HG03060 (cell line): ENCODE results near the gene ANKMY1.

Source experiments
- ATAC-seq: cut with Tn5 transposase; IDR thresholded peaks from one replicate; pipeline ENCODE4 v1.9.1; 2021; ENCODE audit warnings: low read depth, moderate number of reproducible peaks; ENCODE audit not compliant: unreplicated experiment

Gene ANKMY1

DNA sequence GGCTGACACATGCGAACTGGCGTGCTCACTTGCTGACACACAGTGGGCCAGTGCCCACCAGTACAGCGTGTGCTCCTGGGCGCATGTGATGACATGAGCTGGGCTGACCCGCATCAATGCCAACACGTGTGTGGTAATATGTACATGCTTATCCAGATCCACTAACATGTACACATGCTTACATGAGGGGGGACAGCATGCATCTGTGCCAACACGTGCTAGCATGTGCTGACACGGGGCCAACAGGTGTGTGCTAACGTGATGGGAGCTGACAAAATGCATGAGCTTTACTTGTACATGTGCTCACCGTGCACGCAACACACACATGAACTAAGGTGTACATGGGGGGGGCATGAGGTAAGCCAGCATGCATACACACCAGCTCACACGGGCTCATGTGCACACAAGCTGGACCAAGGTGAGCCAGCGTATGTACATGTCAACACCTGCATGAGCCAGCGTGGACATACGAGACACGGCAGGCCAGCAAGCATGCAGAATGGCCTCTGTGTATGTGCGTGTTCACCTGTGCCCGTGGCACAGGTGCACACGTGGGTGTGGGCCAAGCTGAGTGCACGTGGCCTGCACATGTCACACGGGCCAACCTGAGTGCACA is 93.8 kb downstream of the ANKMY1 start:
- ATAC-seq = no peak

DNA sequence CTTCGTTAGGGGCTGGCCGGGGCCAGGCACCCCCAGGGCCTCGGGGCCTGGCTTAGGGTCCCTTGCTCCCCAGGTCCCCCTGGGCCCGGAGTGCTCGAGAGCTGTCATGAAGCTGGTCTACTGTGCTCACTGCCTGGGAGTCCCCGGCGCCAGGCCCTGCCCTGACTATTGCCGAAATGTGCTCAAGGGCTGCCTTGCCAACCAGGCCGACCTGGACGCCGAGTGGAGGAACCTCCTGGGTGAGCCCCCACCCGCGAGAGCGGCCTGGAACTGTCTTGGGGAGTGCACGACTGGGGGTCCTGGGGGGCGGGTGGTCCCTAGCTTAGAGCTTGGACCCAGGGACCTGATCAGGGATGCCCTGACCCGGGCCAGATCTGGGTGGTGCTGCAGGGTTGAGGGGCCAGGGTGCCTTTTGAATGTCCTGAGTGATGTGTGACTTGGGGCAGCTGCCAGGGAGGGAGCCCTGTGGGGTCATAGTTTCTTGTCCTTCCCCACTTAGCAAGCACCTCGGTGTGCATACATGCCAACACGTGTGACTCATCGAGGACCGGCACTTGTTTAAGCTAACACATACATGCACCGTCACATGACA is 94.4 kb downstream of the ANKMY1 start:
- ATAC-seq = no peak

DNA sequence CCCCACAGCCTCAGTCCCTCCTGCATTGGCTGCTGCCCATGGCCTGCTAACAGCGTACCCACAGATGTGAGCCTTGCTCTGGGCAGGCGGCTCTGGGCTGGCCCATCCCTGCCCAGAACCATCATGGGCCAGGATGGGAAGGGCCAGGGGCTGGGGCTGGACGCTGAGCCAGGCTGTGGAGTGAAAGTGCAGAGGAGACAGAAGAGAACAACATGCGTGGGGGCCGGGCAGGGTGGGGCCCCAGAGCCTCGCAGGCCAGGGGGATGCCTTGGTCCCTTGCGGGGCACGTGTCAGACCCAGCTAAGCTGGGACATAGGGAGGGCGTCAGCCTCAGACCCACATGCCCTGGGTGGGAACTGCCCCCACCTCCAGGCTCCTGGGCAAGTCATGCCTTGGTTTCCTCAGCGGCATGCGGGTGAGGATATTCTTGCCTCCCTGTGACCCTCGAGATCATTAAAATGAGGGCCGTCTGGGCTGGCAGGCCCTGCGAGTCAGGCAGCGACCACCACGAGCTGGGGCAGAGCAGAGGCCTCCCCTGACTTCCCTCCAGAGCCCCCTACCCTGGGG is 95.0 kb downstream of the ANKMY1 start:
- ATAC-seq = no peak

DNA sequence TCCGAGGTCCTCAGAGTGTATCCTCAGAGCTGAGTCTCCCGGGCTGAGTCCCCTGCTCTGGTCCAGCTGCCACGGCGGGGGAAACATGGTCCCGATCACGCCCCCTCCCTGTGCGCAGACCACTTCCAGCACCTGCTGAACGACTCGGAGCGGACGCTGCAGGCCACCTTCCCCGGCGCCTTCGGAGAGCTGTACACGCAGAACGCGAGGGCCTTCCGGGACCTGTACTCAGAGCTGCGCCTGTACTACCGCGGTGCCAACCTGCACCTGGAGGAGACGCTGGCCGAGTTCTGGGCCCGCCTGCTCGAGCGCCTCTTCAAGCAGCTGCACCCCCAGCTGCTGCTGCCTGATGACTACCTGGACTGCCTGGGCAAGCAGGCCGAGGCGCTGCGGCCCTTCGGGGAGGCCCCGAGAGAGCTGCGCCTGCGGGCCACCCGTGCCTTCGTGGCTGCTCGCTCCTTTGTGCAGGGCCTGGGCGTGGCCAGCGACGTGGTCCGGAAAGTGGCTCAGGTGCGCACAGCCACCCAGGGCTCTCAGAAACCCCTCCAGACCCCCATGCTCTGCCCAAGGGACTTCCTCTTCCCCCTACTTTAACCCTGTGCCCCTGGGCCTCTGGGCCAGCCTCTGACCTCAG is 95.6 kb downstream of the ANKMY1 start:
- ATAC-seq = no peak

DNA sequence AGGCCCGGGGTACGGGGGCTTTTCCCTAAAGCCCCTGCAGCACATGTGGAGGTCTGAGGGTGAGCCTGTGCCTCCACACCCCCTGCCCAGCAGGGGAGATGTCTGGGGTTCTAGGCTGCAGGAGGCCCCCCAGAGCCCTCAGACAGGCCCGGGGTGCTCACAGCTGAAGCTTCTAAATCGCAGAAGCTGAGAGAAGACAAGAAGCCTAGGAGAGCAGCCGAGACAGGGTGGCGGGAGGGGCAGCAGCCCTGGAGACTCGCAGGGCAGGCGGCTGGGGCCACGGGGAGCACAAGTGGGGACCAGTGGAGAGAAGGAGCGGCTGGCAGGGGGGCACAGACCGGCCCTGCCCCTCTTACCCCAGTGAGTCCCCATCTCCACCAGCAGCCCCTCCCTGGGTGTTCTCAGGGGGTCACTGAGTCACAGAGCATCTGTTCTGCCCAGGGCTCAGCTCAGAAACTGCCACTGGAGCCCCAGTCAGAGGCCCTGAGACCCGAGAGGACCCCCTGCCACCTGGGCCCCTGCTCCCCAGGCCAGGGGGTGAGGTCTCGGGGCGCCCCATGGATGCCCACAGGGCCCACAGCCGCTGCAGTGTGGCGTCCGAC is 96.2 kb downstream of the ANKMY1 start:
- ATAC-seq = no peak

DNA sequence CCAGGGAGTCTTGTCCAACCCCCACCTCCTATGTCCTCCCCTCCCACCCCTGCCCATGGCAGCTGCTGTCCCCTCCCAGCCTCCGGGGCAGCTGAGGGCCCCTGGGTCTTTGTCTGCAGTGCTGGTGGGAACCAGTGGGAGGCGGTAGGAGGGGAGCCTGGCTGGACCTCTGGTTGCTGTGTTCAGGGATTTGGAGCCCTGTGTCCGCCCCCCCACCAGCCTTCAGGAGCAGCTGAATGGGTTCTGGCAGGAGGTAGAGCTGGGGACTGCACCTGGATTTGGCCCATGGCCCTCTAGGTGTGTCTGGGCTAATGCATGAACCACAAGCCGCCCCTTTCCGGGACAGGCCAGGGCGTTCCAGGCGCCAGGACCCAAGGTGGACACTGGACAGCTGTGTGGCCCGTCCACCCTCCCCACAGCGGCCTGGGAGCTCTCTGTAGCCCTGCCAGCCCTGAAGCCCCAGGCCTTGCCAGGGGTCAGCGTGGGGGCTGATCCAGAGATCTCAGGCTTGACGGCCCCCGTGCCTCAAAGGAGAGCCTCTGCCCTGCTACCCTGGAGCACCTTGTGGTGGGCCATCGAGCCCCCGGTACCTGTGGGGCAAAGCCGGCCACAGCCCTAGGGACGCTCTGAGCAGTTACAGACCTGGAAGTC is 96.9 kb downstream of the ANKMY1 start:
- ATAC-seq = no peak

DNA sequence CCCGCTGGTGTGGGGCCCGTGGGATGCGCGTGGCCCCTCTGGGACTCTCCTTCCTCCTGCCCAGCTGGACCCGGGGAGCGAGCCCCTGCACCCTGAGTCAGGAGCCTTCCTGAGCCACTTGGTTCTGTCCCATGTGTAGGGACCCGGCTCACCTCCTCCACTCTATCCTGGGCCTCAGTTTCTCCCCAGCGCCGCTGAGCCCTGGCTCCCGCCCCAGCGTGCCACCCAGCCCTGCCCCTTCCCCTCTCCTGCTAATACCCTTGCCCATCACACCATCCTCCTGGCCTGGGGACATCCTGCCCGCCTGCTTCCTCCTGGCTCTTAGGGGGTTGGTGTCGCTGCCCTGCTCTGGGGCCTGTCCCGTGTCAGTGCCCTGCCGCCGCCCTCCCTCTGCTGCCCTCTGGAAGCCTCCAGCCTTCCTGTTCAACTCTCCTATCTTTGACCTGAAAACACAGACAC is 97.5 kb downstream of the ANKMY1 start:
- no peak for ATAC-seq

DNA sequence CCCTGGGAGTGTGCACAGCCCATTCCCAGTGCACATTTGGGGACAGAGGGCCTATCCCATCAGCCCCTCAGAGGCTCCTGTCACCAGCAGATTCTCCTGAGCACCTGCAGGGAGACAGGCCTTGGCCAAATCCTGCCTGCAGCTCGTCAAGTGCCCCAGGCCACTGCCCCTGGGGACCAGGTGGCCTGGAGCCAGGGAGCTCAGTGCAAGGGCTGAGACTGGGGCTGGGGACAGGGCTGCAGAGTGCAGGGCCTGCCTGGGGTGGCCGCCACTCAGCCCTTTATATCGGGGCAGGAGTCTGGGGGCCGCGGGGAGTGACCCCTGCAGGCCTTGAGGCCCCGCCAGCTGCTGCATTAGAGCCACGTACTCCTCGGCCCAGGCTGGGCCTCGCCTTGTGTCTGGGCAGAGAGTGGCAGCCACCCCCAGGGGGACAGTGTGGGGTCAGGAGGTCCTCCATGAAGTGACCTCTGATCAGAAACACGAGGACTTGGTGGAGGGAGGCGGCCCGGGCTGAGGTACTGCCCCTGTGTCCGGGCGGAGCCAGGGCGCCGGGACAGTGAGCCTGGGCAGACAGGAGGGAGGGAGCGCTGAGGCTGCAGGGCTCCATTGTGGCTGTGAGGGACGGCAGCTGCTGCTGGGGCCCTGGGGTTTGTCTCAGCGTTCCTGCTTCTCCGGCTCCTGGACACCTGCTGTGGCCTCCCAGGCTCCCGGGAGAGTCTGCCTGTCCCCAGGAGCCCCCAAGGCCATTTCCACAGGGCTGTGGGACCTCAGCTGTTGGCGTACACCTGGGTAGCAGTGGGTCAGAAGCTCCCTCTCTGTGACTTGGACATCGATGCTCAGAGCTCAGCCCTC is 98.2 kb downstream of the ANKMY1 start:
- no peak for ATAC-seq

DNA sequence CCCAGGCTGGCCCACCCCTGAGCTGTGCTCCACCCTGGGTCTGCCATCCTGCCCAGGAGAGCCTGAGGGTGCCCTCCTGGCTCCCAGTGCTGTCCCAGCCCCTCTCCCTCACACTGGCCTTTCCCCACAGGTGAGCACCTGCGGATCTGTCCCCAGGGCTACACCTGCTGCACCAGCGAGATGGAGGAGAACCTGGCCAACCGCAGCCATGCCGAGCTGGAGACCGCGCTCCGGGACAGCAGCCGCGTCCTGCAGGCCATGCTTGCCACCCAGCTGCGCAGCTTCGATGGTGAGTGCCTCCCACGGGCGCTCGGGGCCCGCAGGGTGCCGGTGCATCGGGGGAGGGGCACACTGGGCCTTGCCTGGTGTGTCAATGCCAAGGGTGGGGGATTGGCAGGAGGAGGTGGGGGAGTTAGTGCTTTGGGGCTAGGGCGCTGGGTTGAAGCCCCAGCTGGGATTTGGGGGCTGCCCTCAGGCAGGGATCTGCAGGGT is 98.8 kb downstream of the ANKMY1 start:
- ATAC-seq = no peak

DNA sequence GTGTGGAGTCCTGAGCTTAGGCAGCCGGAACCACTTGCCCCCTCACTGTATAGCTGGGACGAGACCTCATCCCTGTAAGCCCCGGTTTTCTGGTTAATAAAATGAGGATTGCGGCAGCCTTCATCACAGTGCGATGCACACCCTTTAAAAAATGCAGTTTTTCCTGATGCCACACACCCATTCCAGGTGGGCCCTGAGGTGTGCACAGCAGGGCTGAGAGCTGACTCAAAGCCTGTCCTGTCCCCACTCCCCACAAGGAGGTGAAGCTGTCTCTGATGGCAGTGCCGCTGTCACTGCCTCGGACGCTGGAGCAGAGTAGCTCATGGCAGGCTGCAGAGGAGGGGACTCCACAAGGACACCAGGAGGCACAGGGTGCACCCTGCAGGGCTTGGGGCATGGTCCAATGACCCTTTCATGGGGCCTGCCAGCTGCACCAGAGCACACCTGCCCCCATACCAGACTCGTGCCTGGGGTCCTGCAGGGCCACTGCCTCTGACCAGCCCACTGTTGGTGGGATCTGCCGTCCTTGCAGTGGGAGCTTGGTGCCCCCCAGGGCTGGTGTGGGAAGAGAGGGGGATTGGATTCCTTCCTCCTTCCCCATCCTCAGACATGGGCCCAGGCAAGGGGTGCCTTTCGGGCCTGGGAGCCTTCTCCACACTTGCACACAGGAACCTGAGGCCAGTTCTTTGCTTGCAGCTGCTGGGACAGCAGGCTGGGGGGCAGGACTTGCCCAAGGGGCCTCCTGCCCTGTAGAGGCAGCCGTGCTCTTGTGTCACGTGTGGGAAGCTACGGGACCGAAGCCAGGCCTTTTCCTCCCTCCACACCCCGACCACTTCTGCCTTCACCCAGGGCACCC is 99.5 kb downstream of the ANKMY1 start:
- ATAC-seq = no peak

DNA sequence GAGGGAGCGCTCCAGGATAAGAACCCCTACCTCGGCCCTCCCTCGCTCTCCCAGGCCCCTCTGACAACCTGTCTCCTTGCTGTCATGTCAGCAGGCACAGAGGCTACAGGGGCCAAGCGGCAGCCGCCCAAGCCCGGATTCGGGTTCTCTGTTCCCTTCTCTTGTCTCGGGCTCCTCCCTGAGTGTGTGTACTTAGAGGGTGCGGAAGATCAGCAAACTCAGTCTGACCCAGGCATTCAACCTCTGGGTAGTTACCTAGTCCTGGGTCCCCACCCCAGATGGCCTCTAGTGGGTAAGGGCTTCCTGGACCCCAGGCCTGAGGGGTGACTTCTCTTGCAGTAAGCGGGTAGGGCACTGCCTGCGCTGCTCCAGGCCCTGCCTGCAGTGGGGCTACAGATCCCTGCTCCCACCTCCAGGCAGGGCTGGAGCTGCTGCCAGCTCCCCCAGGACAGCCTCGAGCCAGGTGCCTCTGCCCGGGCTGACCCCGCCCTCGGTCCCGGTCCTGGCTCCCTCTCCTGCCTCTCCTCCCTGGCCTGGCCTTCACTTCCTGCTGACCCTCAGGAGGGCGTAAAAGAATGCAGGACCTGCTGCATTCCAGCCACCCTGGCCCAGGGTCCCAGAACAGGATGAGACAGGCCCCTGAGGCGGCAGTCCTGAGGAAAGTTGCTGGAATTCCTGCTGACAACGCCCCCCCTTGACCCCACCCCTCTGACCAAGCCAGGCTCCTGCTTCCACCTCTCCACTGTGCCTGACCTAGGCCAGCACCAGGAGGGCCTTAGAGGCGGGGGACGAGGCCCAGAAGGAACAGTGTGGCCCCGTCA is 100.4 kb downstream of the ANKMY1 start:
- ATAC-seq = no peak

DNA sequence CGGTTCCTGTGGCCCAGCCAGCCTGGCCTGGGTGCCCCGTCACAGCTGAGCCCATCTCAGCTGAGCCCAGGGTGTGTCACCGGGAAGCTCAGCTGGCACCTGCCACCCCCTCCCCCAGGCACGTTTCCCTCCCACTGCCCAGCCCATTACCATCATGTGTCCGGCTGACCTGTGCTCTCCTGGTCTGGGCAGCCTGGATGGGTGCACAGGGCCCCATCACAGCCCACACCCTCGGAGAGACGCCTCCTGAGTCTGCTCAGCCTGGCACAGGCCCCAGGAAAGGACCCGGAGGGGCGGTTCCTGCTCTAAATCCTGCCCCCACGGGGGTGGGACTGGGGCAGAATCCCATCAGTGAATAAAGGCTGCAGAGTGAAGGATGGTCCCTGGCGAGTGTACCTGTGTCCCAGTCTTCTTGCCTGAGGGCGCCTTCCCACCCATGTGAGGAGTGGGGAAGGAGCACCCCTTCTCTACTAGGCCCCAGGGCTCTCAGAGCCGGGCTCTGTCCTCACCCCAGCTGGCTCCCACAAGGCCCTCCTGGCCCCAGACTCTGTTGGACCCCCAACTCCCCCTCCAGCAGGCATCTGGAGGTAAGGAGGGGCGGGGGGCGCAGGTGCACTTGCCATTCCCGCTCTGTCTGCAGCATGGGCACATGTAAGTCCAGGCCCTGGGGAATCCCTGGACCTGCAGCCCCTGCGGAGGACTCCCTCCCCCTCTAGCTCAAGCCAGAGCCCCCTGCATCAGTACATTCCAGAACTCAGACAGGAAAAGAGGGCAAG is 101.2 kb downstream of the ANKMY1 start:
- no peak for ATAC-seq

DNA sequence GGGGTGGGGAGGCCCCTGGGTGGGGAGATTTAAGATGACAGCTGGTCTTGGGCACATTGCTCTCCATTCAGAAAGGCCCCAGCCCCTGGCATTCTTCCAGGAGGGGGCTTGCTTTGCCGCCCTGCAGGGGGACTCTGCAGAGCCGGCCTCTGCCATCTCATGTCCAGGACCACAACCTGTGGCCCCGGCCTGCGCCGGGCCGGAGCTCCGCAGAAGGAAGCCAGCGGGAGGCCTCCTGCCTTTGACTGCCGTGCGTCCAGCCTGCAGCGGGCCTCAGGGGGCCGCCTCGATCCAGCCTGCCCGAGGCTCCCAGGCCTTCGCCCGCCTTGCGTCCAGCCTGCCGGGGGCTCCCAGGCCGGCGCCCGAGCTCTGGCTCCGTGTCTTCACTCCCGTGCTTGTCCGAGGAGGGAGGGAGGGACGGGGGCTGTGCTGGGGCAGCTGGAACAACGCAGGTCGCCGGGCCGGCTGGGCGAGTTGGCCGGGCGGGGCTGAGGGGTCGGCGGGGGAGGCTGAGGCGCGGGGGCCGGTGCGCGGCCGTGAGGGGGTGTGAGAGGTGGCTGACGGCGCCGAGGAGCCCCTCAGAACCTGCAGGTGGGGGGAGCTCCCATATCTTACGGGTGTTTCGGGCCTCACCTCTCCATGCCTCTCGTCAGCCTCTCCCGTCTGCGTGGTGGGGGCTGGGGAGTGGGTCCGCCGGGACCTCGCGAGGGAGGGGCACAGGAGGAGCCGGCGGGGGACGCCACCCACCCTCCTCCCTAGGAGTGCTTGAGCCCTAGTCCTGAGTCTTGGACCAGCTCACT is 101.9 kb downstream of the ANKMY1 start:
- no peak for ATAC-seq

DNA sequence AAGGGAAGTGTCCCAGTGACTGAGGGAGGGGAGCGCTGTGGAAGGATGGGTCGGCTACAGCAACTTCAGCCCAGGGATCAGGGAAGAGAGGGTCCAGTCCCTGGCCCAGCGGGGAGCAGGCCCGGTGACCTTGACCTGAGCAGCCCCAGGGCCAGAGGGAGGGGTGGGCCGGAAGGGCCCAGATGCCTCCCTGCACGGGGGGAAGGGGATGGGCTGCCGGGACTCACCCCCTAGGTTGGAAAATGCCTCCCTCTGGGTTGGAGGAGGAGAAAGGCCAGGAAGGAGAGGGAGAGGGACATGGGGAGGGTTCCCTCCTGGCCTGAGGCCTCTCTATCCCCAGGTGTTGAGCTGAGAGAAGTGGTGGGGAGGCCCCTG is 102.5 kb downstream of the ANKMY1 start:
- ATAC-seq = no peak

DNA sequence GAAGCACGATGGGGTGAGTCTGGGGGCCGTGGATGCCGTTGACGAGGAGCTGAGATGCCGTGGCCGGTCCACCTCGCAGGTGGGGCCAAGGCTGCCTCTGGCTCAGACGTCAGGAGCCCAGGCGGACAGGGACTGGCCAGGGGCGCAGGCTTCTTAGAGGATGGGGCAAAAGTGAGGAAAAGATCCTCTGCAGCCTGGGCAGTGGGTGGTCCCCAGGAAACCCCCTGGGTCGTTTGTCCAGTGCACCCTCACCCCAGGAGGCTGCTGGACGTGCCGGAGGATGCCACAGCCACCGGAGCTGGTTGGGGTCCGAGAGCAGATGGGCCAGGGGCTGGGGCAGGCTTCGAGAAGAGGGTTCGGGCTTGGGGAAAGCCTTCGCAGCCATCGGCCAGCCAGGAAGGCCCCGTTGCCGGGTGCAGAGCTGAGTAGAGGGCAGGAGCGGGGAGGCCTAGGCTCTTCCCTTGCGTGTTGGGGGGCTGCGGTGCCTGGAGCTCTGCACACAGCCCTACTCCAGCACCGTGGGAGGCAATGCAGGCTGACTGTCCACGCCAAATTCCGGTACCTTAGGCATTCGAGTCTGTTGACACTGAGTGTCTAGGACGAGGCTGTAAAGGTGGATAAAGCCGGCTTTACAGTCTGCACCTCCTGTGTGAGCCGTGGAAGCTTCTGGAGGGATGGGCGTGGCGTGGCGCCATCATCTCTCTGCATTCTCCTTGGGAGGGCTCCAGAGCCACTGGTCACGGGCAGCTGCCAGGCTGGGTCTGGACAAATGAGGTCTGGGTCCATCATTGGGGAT is 103.5 kb downstream of the ANKMY1 start:
- no peak for ATAC-seq
